LNCAP (cell line): ENCODE results near the gene MED10.

Experiments
- CTCF ChIP-seq: fragments of 450-650 bp; IDR thresholded peaks from 2 replicates; pipeline ENCODE4 v1.5.1; 2017; ENCODE audit warnings: mild to moderate bottlenecking

The MED10 gene

DNA sequence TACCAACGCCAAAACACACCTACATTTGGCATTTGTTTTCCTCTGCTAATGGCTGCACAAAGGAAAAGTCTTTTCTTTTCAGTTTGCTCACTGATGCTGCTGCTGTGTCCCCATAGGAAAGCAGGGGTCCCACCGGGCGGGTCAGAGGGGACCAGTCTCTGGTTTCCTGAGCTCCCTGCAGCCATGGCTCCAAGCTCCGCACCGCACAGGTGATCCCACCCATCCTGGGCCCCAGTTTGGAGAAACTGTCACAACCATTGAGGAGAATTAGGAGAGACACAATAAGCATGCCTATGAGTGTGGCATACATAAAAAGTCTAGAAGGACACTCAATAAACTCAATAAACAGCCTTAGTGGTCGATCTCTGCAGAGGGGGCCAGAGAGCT is 19.9 kb downstream of the MED10 start:
- TF ChIP-seq CTCF: no peak

DNA sequence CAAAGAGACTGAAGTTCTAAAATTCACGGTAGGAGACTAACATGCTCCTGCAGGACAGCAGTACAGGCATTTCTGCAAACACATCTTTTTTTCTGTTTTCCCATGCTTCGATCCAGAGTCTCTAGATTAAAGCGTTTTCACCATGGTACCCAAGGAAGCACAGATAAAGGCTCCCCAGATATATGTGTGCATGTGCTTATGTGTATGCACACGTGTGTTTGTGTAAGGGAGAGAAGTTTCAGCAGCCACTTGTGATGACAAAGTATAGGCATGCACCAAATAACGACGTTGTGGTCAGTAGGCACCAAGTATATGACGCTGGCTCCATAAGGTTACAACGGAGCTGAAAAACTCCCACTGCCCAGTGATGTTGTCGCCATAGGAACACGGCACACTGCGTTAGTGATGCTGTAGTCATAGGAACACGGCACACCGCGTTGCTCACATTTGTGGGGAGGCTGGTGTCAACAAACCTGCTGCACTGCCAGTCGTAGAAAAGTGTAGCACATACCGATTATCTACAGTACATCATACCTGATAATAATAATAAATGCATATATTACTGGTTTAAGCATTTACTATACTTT is 21.7 kb downstream of the MED10 start:
- TF ChIP-seq CTCF: no peak

GRCh38 chr5:6355294-6355693 is 23.1 kb downstream of the MED10 start:
- TF ChIP-seq CTCF: no peak

DNA sequence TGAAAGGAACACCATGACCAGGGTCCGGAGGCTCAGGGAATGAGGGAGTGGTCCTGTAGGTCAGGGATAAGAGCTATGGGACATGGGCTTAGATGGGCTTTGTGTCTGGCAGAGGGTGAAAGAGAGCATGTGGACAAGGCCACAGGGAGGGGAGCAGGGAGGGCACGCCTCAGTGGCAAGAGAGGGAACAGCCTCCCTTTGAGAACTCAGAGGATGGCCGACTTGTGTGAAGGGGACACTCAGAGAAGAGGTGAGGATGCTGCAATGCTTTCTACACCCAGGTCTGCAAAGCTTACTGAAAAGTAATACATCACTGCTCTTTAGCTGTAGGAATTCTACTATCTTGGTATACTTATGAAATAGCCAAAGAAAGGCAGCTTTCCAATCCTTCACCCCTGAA is 23.5 kb downstream of the MED10 start:
- TF ChIP-seq CTCF: no peak

- no peak for TF ChIP-seq CTCF
These were observed 24.6 kb downstream of the MED10 start for GRCh38 chr5:6353602-6354302.

DNA sequence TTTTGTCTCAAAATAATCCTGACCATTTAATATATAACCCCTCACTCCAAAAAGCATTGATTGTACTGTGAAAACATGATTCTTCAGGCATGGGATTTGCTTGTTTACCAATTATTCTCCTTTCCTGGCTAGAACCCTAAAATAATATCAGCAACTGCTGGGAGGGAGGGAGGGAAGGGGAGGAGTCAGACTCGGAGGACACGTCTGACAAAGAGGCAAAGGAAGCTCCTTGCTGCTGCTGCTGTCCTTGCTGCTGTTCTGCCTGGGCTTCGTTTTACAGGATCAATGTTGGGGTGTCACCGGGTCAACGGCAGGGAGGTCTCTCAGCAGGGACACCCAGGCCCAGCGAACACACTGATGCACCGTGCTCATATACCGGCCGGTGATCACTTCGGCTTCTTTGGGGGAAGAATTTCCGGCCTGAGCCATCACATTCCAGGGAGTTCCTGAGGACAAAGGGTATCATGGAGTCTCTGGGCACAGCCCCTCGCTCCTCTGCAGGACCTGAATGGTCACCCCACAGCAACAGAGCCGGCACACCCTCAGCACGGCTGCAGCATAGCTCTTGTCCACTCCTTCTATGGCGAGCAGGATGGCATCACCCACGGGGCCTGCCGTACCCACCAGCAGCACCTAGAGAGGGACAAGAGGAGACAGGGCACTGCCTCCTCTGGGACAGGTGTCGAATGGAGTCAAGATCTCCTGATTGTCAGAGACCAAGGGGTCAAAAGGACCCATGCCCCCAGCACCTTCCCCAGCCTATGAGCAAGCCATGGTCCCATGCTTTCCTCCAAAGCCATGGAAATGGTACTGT is 27.9 kb downstream of the MED10 start:
- no peak for TF ChIP-seq CTCF

GRCh38 chr5:6349387-6349786 is 29.0 kb downstream of the MED10 start:
- no peak for TF ChIP-seq CTCF
